Stimulated activated CD4-positive, alpha-beta T cell treated with anti-CD3 and anti-CD28 coated beads, Interleukin-1b, Interleukin-23, amount 100 ng/mL, for 24 hours (primary cell): ENCODE measurements around the gene TNFSF11.
"Not testable (repeated sequence)": the region's sequence is repeated elsewhere in the genome, so short reads cannot be mapped to it uniquely, and the experiment has no call there.

Experiments used
- DNase-seq, 4 experiments: peaks; one replicate each; pipeline ENCODE4 v3.0.0-alpha.2; 2020; ENCODE audit warnings: low read depth in 4 of 4, low spot score in 1 of 4

Gene TNFSF11

DNA sequence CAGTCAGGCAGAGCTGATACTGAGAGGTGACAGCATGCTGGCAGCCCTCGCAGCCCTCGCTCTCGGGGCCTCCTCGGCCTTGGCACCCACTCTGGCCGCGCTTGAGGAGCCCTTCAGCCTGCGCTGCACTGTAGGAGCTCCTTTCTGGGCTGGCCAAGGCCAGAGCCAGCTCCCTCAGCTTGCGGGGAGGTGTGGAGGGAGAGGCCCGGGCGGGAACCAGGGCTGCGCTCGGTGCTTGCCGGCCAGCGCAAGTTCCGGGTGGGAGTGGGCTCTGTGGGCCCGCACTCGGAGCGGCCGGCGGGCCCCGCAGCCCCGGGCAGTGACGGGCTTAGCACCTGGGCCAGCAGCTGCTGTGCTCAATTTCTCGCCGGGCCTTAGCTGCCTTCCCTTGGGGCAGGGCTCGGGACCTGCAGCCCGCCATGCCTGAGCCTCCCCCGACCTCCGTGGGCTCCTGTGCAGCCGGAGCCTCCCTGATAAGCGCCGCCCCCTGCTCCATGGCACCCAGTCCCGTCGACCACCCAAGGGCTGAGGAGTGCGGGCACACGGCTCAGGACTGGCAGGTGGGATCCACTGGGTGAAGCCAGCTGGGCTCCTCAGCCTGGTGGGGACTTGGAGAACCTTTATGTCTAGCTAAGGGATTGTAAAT lies 14.3 kb upstream of the TNFSF11 start:
- not testable (repeated sequence) for DNase-seq

DNA sequence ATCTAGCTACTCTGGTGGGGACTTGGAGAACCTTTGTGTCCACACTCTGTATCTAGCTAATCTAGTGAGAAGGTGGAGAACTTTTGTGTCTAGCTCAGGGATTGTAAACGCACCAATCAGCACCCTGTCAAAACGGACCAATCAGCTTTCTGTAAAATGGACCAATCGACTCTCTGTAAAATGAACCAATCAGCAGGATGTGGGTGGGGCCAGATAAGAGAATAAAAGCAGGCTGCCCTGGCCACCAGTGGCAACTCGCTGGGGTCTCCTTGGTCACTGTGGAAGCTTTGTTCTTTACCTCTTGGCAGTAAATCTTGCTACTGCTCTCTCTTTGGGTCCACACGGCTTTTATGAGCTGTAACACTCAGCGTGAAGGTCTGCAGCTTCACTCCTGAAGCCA lies 13.6 kb upstream of the TNFSF11 start:
- DNase-seq = not testable (repeated sequence)

DNA sequence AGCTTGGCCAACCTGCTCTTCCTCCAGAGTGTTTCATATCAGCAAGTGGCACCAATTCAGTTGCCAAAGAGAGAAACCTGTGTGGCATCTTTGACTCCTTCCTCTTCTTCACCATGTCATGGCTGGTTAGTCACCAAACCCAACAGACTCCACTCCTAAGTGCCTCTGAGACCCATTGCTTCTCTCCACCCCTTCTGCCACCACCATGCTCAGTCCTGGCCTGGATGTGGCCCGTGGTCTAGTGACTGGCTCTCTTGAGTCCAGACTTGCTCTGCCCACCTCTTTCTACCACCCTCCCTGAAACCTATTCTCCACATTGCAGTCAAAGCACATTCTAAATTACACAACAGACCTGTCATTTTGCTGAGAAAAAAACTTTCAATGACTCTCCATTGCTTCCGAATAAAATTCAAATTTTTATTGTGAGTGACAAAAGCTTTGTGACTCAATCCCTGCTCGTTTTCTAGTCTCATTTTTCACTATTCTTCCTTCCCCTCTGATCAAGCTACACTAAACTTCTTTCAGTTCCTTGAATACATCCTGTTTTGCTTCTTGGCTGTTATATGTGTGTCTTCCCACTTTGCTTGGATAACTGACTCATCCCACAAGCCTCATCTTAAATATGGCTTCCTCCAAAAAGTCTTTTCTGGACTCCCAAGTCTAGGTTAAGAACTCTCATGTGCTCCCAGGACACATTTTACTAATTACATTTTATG lies 12.0 kb upstream of the TNFSF11 start:
- no peak for DNase-seq

DNA sequence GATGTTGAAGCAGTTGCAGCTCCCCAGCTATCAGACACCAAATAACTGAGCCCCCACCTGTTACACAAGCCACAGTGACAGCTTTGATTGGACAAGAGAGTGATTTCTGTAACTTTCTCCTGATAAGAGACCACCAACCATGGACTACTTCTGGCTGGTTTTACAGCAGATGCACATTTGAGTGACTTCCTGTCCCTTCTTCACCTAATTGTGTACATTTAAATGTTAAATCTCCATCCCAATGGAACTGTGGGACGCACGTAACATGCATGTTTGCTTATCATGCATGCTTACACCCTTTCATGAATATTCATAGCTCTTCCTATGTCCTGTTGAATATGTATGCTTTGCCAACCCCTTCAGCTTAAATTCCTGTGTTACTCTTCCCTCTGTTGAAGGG lies 6.0 kb upstream of the TNFSF11 start:
- DNase-seq = no peak

DNA sequence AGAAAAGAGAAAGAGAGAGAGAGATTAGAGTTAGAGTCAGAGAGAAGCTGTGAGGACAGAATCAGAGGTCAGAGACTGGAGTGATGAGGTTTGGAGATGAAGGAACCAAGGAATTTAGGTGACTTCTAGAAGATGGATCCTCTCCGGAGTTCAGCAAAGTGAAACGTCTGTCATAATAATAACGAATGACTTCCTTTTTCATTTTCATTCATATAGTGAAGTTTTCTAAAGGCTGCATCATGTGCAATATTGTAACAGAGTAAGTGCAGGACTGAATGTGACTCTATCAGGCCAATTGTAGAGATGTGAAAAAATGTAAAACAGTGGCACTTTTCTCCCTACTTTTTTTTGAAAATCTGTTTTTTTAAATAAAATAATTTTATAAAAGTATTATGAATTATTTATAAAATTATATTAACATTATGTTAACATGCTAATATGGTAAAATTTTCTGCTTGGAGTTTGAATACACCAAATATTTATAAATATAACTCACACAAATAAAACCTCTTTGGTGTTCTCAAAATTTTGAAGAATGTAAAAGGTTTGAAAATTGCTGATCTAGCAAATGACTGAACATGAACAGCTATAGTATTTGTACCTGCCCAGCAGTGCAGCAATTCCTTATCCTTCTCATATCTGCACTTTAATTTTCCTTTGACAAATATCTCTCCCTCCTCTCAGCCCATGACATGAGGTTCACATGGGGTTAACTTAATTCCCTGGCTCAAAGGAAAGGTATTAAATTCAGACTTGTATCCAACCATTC lies 4.2 kb upstream of the TNFSF11 start:
- no peak for DNase-seq

DNA sequence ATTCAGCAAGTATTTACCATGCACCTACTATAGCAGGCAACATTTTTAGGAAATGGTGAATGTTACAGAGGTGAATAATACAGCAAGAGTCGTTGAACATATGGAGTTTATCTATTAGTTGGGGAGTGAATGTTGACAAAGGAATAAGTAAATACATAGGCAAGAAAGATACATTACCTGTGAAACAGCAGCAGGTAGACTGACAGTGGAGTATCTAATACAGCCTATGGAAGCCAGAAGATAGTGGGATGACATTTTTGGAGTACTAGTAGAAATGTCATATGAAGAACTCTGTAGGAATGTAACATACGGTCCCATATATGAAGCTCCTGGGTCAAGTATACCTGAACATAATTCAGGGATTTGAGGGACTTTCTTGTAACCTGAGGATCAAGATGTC lies 2.1 kb upstream of the TNFSF11 start:
- DNase-seq = no peak

DNA sequence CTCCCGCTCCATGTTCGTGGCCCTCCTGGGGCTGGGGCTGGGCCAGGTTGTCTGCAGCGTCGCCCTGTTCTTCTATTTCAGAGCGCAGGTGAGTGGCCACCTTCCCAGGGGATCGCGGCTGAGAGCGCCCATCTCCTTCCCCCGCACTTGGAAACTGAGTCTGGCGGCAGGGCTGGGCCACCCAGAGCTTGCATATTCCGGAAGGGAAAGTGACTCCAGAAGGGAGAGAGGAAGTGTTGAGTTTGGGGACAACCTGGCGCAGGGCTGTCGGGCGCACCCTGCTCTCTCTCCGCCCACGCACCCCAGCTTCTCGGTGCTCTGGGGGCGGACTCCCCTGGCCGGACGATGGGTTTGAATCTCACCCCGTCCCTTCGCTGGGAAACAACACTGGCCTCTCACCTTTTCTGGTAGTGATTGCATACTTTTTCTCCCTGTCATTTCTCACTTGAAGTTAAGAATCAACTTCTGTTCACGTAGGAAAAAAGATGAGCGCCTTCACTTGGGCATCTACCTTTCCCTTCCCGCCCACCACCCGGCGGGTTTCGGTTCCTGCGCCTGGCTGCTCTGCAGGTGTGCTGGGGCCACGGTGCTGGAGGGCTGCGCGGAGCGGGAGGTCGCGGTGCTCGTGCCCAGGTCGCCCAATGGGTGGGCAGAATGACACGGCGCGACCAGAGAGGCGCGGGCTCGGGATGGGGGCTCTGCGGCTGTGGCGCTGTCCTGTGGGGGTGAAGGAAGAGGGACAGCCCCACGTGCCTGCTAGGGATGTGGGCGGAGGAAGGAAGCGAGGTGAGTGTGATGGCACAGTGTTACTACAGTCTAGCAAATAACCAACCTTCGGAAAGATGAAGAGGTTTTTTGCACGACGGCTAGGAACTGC lies 721 bp downstream of the TNFSF11 start:
- peak; percentile 13 to 63 (median 40) for DNase-seq

DNA sequence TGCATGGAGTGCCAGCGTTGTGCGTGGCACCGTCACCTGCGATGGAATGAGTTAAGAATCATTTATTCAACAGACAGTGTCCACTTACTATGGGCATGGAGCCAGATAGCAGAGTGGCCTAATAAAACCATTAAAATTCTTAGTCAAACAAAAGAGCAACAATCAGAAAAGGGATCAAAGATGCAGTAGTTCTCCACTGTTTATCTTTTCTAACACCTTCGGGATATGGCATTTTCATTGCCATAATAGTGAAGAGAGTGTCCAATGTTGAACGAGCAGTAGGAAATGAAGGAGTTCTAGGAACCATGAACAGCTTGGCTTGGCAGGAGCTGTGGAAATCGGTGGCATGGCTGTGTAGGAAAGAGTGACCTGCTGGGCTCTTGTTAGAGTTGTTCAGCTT lies 2.0 kb downstream of the TNFSF11 start:
- no peak for DNase-seq

DNA sequence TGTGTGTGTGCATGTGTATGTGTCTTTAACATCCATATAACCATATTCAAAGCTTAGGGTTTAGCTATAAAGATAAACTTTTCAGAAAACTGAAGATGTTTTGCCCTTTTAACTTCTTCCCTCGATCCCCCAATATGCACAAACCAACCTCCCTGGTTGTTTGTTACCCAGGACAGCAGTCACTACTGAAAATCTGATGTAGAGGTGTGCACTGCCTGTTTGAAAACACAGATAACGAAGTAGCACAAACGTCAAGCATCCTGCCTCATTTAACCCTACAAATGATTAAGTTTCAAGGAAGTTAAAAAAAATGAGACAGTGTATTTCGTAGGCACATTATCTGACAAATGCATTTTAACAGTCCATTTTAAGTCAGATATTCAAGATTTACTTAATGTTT lies 3.6 kb downstream of the TNFSF11 start:
- DNase-seq = no peak

DNA sequence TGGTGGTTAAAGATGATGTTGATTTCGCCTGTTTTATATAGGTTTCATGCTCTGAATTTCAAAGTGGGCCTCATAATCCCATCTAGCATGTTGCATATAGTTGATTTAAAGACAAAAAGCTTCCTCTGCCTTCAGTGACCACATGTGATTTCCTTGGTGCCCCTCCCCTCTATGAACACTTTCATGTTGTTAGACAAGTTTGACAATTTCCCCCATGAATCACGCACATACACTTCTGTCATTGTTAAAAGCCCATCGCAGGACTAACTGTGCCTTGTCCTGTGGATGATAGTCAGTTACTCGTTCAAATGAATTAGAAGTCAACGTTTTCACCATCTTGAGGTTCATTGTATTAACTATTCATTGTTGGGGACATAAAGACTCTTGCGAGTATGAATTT lies 6.7 kb downstream of the TNFSF11 start:
- no peak for DNase-seq

DNA sequence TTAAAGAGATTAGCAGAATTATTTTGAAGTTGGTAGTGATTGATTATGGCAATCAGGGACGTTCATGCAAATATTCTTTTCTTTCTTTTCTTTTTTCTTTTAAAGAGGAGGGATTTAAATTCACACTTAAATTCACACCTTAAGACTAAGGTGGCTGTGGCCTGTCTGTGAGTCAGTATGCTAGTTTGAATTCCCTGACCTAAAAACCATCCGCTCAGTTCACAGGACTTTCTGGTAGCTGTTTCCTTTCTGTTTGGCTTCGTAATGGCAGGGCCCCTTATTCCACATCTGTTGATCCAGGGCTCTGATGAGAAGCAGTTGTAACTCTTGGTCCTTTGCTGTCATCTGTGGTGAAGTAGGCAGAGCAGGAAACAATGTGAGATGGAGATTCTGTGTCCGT lies 7.5 kb downstream of the TNFSF11 start:
- DNase-seq = no peak

DNA sequence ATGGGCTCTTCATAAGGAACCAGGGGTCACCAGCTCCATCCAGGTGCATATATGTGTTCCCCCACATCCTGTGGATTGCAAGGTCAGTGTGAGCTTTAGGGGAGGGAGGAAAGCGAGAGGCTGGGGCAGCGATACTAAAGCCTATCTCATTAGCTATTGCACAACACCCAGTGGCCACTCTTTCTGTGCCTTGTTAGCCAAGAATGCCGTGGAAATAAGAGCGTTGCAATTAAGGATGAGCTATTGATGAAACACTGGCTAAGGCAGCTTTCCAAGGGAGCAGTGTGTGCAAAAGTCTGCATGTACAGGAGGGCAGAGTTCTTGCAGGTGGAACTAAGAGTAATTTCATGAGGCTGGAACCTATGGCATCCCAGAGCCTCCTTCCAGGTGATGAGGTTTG lies 17.6 kb downstream of the TNFSF11 start:
- no peak for DNase-seq

DNA sequence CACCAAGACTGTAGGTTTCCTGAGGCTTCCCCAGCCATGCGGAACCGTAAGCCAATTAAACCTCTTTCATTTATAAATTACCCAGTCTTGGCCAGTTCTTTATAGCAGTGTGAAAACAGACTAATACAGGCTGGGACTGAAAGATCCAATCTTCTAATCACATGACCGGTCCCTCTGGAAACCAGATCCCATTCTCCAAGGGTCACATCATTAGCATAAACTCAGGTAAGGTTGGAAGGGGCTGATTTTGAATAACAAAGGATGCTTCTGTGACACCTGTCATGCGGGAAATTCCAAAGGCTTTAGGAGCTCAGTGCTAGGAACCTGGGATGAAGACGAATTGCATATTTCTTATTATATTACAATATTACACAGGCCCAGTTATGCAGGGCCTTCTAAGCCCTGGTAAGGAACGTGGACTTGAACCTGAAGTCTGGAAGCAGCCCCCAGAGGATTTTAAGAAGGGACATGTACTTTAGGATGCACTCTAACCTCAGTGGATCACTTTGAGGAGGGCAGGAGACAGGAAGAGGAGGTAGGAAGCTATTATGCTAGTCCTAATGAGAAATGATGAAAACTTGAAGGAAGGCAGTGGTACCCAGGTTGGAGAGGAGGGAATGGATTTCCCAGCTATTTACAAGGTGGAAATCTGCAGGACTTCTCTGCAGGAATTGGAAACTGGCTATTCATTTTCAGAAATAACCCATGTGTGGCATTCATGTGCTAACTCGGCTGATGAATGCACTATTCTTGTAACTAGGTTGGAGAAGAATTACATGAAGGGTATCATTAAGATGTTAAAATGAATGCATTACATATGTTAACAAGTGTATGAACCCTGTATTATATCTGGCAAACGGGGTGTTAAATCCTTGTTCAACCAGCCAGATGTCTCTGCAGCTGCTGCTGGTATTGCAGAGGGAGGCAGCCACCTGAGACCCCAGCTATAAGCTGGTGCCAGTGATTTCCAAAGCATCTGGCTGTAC lies 19.3 kb downstream of the TNFSF11 start:
- no peak for DNase-seq

DNA sequence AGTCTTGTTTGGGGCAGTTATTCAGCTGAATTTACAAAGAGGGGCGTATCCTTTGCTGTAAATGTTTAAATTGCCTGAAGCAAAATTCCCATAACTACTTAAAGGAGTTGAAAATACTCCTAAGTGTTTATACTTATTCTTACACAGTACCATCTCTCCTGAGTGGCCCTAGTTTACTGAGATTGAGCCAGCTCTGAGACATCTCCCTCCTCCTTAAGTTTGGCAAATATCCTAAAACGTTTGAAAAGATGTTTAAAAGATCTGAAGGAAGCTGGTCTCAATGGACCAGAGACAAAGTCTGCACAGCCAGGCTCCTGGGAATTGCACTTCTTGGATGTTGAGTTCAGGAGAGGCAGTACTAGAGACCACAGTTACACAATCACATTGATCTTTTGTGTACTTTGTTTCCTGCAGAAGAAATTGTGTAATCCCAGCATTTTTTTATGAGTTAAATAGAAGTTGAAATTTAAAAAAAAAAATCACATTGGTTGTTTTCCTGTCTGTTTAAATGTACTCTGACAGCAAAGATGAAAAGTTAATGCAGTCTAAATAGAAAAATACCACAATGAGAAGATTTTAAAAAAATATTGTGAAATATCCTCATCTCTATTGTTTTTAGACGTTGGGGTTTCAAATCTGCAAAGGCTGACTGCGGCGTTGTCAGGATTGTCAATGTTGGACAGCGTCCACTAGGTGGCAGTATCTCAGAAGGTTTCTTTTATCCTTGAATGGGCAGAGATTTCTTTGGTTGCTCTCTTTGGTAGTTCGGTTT lies 20.7 kb downstream of the TNFSF11 start:
- peak; percentile 12 to 37 (median 26) for DNase-seq

DNA sequence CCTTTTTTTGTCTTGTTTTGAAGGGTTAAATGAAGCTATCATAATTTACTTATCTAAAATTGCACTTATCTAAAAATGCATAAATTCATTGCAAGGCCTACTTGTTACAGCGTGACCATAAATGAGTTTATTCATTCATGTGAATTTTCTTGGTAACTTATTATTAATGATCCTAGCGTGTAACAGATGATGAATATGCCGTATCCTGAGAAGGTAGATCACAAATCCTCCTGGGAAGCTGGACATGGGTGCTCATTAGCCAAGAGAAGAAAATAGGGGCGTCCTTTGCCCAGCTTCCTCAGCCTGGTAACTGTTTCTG lies 21.3 kb downstream of the TNFSF11 start:
- no peak for DNase-seq

DNA sequence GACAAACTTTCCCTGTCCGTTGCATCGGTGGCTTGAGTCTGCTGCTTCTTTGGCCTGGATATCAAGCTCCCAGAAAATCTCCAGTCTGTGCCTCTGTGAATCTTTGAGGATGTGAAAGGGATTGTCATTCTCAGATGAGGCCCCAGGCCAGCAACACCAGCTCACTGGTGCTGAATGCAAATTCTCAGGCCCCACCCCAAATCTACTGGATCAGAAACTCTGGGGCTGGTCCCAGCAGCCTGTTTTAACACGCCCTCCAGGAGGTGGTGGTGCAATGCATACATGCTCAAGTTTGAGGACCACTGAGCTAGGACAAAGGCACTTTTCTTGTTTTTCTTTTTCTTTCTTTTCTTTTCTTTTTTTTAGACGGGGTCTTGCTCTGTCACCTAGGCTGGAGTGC lies 23.6 kb downstream of the TNFSF11 start:
- DNase-seq = no peak

DNA sequence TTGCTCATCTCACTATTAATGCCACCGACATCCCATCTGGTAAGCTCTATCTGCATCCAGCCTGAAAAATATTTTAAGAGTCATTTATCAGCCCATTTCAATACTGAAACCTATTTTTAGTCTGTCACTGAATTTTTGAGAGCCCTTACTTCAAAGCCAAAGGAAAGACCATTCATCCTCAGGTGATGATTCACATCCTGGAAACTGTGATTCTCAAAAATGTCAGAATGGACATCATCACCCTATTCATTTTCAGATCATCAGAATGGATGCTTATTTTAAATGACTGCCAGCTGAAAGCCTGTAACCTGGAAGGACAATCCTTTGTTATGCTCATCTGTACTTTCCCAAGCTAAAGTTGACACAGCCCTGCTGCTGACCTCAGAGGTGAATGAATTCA lies 27.0 kb downstream of the TNFSF11 start:
- DNase-seq = no peak

DNA sequence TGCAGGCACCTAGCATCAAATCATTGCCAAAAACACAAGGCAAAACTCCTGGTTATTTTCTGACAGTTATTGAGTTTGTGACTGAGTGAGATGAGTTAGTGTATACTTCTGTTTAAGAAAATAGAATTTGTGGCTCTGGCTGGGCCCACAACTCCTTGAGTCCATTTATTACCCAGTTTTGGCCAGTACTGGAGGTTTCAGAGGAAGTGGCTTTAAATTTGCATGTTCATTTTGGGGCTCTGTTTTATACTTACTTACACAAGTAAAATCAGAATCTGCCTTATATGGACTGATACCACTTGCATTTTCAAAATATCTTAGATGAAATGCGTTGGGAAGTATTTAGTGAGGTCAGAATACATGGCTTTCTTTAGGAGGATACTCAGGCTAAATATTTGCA lies 29.0 kb downstream of the TNFSF11 start:
- no peak for DNase-seq

DNA sequence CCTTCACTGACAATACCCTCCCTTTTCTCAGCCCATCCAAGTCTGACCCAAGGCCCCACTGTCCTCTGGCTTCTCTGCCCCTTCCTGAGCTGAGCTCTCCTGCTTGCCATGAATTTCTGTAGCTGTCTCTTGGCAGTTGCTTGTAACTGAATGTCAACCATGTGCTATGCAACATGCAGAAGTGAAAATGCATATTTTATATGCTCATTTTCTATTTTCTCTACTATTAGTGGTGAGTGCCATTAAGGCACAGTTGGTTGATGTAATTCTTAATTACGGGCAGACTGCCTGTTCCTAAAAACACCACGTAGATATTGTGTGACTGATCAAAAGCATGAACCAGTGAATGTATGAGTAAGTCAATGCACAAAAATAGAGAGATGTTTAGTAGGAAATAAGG lies 29.6 kb downstream of the TNFSF11 start:
- DNase-seq = no peak

DNA sequence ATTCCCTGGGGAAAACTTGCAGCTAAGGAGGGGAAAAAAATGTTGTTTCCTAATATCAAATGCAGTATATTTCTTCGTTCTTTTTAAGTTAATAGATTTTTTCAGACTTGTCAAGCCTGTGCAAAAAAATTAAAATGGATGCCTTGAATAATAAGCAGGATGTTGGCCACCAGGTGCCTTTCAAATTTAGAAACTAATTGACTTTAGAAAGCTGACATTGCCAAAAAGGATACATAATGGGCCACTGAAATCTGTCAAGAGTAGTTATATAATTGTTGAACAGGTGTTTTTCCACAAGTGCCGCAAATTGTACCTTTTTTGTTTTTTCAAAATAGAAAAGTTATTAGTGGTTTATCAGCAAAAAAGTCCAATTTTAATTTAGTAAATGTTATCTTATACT lies 33.6 kb downstream of the TNFSF11 start:
- DNase-seq = no peak
